Right lobe of liver (tissue), 6 donors: Measurements from ENCODE around the gene SLC37A1. TPM values are rescaled to one million over a fixed set of nuclear protein-coding genes. Genes with fewer than 3 reads are reported as not detected.

Experiments used
- ATAC-seq, 4 donors: fragments of 200-7000 bp; cut with Tn5 transposase; one replicate each; pipeline ENCODE4 v1.9.1; 2020; ENCODE audit warnings: mild to moderate bottlenecking in 4 of 4, moderate library complexity in 4 of 4
- DNase-seq, 3 donors: peaks; one replicate each; pipeline ENCODE4 v3.0.0-alpha.2; 2020
- H3K27ac ChIP-seq, 3 donors: fragments of 200-600 bp; one replicate each; pipeline ENCODE4 v1.8.0; 2022
- H3K27me3 ChIP-seq, 2 donors: fragments of 200-600 bp; one replicate each; pipeline ENCODE4 v1.8.0; 2022
- H3K36me3 ChIP-seq, 4 donors: fragments of 200-600 bp; sonication (generic) in 1 of 4; one replicate each; pipeline versions ENCODE4 v1.5.1 to v1.8.0; 2017 to 2022; ENCODE audit warnings: control low read depth in 1 of 4
- H3K4me1 ChIP-seq, 4 donors: fragments of 200-600 bp; sonication (generic) in 1 of 4; one replicate each; pipeline versions ENCODE4 v1.5.1 to v1.8.0; 2017 to 2022; ENCODE audit warnings: control low read depth in 1 of 4
- H3K4me3 ChIP-seq, 3 donors: fragments of 200-600 bp; one replicate each; pipeline ENCODE4 v1.8.0; 2022
- H3K9me3 ChIP-seq, 4 donors: fragments of 200-600 bp; sonication (generic) in 1 of 4; one replicate each; pipeline versions ENCODE4 v1.5.1 to v1.8.0; 2017 to 2022; ENCODE audit warnings: control low read depth in 1 of 4
- POLR2A ChIP-seq: fragments of 450-650 bp; IDR thresholded peaks from one replicate; pipeline ENCODE4 v1.6.1; 2017; ENCODE audit warnings: antibody characterized with exemption, mild to moderate bottlenecking
- WGBS: methylation state at CpG from one replicate; pipeline ENCODE4 v1.1.6; 2018; ENCODE audit warnings: low coverage, low lambda C conversion rate; ENCODE audit not compliant: insufficient coverage; ENCODE audit errors: missing lambda C conversion rate; 5-methylcytosine and 5-hydroxymethylcytosine counted together
- intact Hi-C, 2 donors: fragments of 100-400 bp; cut with DNase I; formaldehyde crosslinking; loops; one replicate each; pipeline versions ENCODE4 v1.11.2 to v1.14.1; 2022
- total RNA-seq, 6 experiments: library from RNA; depleted of rRNA in 2 of 6; stranded (reverse); fragments of >200 nt in 2 of 6; fragmentation: NEBNext Ultra II Directional in 3 of 6; extraction: Animal tissue kit (Norgen Biotek cat#: 25700) in 3 of 6; gene quantifications; one replicate each; pipeline versions ENCODE4 v1.1.0 to v1.2.4, GENCODE V29; 2016 to 2023
- TF ChIP-seq, protein P1 (sequence below), 4 donors: fragments of 200-600 bp in 3 of 4; fragments of 450-650 bp in 1 of 4; IDR thresholded peaks; one replicate each; pipeline versions ENCODE4 v1.5.1 to v1.8.0; 2016 to 2022; ENCODE audit warnings: antibody characterized with exemption in 4 of 4, mild to moderate bottlenecking in 2 of 4
- donor health status: DM: no; HTN: yes; CAD: no.
- donor health status: DM: no; HTN: no; CAD: no.
- donor health status: DM: no; HTN: no; CAD: no.
- donor health status: DM: no; HTN: yes; CAD: no.
- donor health status: DM: no; HTN: yes; CAD: no.

Gene SLC37A1
- total RNA-seq, 6 experiments from 2014 or later: 2.5 to 10.8 (median 6.2) TPM

DNA sequence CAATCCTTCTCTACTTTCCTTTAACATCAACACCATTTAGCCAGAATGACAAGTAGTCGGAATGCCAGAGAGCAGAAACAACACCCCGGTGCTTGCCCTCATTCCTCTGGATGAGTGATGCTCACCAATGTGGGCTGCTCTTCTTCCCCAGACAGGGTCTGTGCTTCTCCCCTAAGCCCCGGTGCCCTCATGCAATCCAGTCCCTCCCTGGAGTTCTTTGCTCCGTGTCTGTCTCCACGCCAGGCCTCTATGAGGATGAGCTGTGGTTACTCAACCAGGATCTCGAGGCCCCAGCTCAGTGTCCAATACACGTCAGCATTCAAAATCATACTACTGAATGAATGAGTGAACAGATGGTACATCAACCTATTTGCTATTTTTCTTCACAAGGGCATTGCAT, 110.0 kb downstream of the SLC37A1 start:
- no peak for ATAC-seq

DNA sequence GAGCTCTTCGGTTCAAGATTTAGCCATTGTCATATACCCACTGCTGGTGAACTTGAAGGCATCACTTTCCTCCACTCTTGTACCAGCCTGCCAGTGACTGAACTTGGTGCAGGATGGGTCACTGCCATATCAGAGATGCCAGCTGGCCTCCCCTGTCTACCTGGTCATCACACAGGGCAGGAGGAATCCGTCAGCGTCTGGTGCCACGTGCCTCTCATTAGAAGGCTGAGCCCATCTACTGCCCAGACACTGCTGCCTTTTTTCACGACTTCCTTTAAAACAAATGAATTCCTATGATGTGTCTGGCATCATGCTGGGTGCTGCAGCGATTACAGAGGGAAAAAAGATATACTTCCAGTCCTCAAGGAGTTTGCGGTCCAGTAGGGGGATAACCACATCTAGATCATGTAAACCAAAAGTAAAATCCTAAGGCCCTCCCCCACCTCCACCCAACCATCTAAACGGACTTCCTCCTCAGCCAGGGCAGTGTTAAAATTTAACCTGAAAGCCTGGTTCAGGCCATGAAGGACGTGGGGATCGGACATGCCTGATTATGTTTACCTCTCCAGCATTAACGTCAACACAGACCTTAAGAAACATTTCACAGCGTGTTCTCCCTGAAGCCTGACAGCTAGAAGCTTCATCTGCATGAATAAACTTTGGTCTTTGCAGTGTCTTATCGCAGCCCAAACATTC, 110.6 kb downstream of the SLC37A1 start:
- peak overlapping the region in 2 of 3 donors; percentile 54 to 71 for H3K27ac ChIP-seq
- DNase-seq: peak in 2 of 3 donors; percentile 59 to 75
- intact Hi-C loops: no loop called here

More for the DNA sequence above, 110.0 kb downstream of the SLC37A1 start:
- DNase-seq: no peak
- intact Hi-C loops: no loop called here
- no peak for TF ChIP-seq POLR2A
- TF ChIP-seq, protein P1, sequence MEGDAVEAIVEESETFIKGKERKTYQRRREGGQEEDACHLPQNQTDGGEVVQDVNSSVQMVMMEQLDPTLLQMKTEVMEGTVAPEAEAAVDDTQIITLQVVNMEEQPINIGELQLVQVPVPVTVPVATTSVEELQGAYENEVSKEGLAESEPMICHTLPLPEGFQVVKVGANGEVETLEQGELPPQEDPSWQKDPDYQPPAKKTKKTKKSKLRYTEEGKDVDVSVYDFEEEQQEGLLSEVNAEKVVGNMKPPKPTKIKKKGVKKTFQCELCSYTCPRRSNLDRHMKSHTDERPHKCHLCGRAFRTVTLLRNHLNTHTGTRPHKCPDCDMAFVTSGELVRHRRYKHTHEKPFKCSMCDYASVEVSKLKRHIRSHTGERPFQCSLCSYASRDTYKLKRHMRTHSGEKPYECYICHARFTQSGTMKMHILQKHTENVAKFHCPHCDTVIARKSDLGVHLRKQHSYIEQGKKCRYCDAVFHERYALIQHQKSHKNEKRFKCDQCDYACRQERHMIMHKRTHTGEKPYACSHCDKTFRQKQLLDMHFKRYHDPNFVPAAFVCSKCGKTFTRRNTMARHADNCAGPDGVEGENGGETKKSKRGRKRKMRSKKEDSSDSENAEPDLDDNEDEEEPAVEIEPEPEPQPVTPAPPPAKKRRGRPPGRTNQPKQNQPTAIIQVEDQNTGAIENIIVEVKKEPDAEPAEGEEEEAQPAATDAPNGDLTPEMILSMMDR (IDR thresholded peaks at IDR 0.05): no peak
- WGBS: 94% methylated on average over 6 of the region's 7 CpGs
- no peak overlapping the region for H3K4me3 ChIP-seq
- no peaks in the 10 kb centered on the region for H3K9me3 ChIP-seq
- no peaks in the 10 kb centered on the region for H3K36me3 ChIP-seq
- H3K4me1 ChIP-seq: peaks cover 0 to 11% (median 0%) of the 10 kb centered on the region in 4 donors
- no peaks in the 10 kb centered on the region for H3K27me3 ChIP-seq
- H3K27ac ChIP-seq: peak overlapping the region in 1 of 3 donors; percentile 71

DNA sequence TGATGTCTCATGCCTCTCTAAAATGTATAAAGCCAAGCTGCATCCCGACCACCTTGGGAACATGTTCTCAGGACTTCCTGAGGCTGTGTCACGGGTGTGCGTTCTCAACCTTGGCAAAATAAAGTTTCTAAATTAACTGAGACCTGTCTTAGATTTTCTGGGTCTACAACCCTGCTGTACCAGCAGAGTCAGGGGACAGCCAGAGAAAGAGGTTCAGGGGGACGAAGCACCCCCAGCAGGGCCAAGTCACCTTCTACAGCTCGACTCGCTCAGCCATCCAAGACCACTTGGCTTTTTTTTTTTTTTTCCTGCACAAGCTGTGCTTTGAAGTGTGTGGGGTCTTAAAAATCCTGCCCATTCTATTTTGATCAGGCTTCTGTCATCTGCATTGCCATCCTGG, 111.3 kb downstream of the SLC37A1 start:
- no peak for DNase-seq
- Histone ChIP-seq H3K27ac (peak overlapping the region in 2 of 3 donors; percentile 54 to 71), H3K4me3 (no peak overlapping the region), H3K27me3 (no peaks in the 10 kb centered on the region), H3K36me3 (no peaks in the 10 kb centered on the region), H3K9me3 (no peaks in the 10 kb centered on the region), H3K4me1 (peaks cover 0 to 11% (median 0%) of the 10 kb centered on the region in 4 donors)
- TF ChIP-seq, protein P1 (IDR thresholded peaks at IDR 0.05): no peak
- TF ChIP-seq POLR2A: no peak
- no peak for ATAC-seq
- intact Hi-C loops: no loop called here
- 59% methylated on average over 4 of the region's 6 CpGs for WGBS

More for the DNA sequence above, 110.6 kb downstream of the SLC37A1 start:
- Histone ChIP-seq H3K4me3 (no peak overlapping the region), H3K9me3 (no peaks in the 10 kb centered on the region), H3K27me3 (no peaks in the 10 kb centered on the region), H3K36me3 (no peaks in the 10 kb centered on the region), H3K4me1 (peaks cover 0 to 11% (median 0%) of the 10 kb centered on the region in 4 donors)
- ATAC-seq: peak; percentile 90 to 94 (median 92)
- 28% methylated on average over 13 of the region's 13 CpGs for WGBS
- TF ChIP-seq, protein P1 (IDR thresholded peaks at IDR 0.05): no peak
- no peak for TF ChIP-seq POLR2A

DNA sequence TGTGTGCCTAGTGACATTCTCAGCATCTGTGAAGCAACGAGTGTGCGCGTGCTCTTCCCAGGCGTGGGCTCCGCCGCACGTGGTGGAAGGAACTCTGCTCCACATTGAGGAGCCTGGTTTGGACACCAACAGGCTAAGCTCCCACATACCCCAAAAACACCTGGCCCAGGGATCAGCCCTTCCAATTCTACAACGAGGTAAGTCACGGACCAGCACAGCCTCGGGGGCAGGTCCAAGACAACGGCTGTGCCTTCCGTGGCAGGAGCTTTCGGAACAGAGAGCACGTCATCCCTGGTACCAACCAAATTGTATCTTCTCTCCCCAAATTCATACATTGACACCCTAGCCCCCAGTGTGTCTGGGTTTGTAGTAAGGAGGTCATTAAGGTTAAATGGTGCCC, 112.5 kb downstream of the SLC37A1 start:
- Histone ChIP-seq H3K9me3 (no peaks in the 10 kb centered on the region), H3K36me3 (no peaks in the 10 kb centered on the region), H3K4me3 (no peak overlapping the region), H3K27ac (no peak overlapping the region), H3K27me3 (no peaks in the 10 kb centered on the region), H3K4me1 (peaks cover 0 to 20% (median 0%) of the 10 kb centered on the region in 4 donors)
- no peak for TF ChIP-seq POLR2A
- TF ChIP-seq, protein P1 (IDR thresholded peaks at IDR 0.05): no peak
- DNase-seq (no peak), ATAC-seq (no peak)
- intact Hi-C loops: no loop called here
- 100% methylated on average over 2 of the region's 14 CpGs for WGBS
